Epithelial cell of proximal tubule (primary cell): Measurements from ENCODE around the gene MCMBP. TPM values are rescaled to one million over a fixed set of nuclear protein-coding genes. Genes with fewer than 3 reads are reported as not detected.

Experiments used
- DNase-seq: peaks from one replicate; pipeline ENCODE4 v3.0.0-alpha.2; 2011; ENCODE audit warnings: low read depth
- H3K4me3 ChIP-seq: 2 replicates; pipeline ENCODE4 v1.5.1; 2011; ENCODE audit warnings: low read depth, mild to moderate bottlenecking, low read length
- total RNA-seq: library from RNA; depleted of rRNA; stranded (reverse); fragments of >200 nt; gene quantifications from 2 replicates; pipeline ENCODE4 v1.2.3, GENCODE V29; 2015
- TF ChIP-seq, protein P1 (sequence below): conservative IDR thresholded peaks from 2 replicates; pipeline ENCODE4 v1.5.1; 2012; ENCODE audit warnings: low read depth, mild to moderate bottlenecking, low read length

Gene MCMBP
- total RNA-seq, 1 donor from 2014 or later = 58.9 TPM

DNA sequence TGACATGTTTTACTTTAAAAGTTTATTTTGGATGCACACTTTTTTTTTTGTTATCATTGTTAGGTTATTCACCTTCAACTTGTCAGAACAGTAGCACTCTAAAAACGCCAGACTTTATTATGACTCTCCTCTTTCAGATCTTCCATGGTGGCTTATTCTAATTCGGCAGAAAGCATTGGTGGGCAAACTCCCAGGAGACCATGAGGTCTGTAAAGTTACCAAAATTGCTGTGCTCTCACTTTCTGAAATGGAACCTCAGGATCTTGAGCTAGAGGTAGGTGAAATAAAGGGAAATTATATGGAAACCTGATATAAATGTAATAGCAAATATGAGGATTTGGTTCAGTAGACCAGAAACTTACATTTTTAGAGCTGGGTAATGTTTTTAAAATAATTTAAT lies 91.1 kb downstream of the MCMBP start:
- H3K4me3 ChIP-seq = no peak overlapping the region
- no peak for DNase-seq
- TF ChIP-seq, protein P1, sequence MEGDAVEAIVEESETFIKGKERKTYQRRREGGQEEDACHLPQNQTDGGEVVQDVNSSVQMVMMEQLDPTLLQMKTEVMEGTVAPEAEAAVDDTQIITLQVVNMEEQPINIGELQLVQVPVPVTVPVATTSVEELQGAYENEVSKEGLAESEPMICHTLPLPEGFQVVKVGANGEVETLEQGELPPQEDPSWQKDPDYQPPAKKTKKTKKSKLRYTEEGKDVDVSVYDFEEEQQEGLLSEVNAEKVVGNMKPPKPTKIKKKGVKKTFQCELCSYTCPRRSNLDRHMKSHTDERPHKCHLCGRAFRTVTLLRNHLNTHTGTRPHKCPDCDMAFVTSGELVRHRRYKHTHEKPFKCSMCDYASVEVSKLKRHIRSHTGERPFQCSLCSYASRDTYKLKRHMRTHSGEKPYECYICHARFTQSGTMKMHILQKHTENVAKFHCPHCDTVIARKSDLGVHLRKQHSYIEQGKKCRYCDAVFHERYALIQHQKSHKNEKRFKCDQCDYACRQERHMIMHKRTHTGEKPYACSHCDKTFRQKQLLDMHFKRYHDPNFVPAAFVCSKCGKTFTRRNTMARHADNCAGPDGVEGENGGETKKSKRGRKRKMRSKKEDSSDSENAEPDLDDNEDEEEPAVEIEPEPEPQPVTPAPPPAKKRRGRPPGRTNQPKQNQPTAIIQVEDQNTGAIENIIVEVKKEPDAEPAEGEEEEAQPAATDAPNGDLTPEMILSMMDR = no peak

- no peak for DNase-seq
- H3K4me3 ChIP-seq = no peak overlapping the region
- TF ChIP-seq, protein P1 = no peak
These were observed 91.7 kb downstream of the MCMBP start for GRCh38 chr10:119780879-119781480.

Other genes with a start within 250 kb of the MCMBP start
- 39.1 and 55.1 TPM in 2 replicates for gene BAG3, start 221.5 kb downstream of the MCMBP start, total RNA-seq
- gene INPP5F, start 146.8 kb downstream of the MCMBP start, total RNA-seq = 12.4 and 17.7 TPM in 2 replicates
- gene SEC23IP, start 19.9 kb upstream of the MCMBP start, total RNA-seq = 19.3 and 33.0 TPM in 2 replicates